H9 (cell line): ENCODE measurements around the gene ADAMTSL3. TPM values are rescaled to one million over a fixed set of nuclear protein-coding genes. Genes with fewer than 3 reads are reported as not detected.

ENCODE experiments used
- DNase-seq: peaks from one replicate; pipeline ENCODE4 v3.0.0-alpha.2; 2017
- H2AFZ ChIP-seq: one replicate; pipeline ENCODE4 v1.6.1; 2013; ENCODE audit warnings: mild to moderate bottlenecking, low read length, control low read depth, moderate library complexity
- H2AK5ac ChIP-seq: 2 replicates; pipeline ENCODE4 v1.6.1; 2013; ENCODE audit warnings: low read length, control low read depth, mixed read lengths; ENCODE audit not compliant: insufficient read length
- H2BK120ac ChIP-seq: one replicate; pipeline ENCODE4 v1.6.1; 2013; ENCODE audit warnings: low read depth, mild to moderate bottlenecking, low read length, control low read depth, inconsistent platforms; ENCODE audit not compliant: poor library complexity, severe bottlenecking
- H2BK12ac ChIP-seq: 2 replicates; pipeline ENCODE4 v1.6.1; 2013; ENCODE audit warnings: low read length, control low read depth, mixed read lengths, low read depth; ENCODE audit not compliant: insufficient read length
- H2BK15ac ChIP-seq: 2 replicates; pipeline ENCODE4 v1.6.1; 2013; ENCODE audit warnings: low read depth, low read length, control low read depth
- H2BK20ac ChIP-seq: one replicate; pipeline ENCODE4 v1.6.1; 2013; ENCODE audit warnings: low read depth, mild to moderate bottlenecking, low read length, control low read depth, inconsistent platforms; ENCODE audit not compliant: poor library complexity, severe bottlenecking
- H2BK5ac ChIP-seq: 2 replicates; pipeline ENCODE4 v1.6.1; 2013; ENCODE audit warnings: low read length, control low read depth, mixed read lengths; ENCODE audit not compliant: insufficient read length
- H3K14ac ChIP-seq: 2 replicates; pipeline ENCODE4 v1.6.1; 2013; ENCODE audit warnings: low read length, control low read depth; ENCODE audit not compliant: insufficient read depth
- H3K18ac ChIP-seq: 2 replicates; pipeline ENCODE4 v1.6.1; 2013; ENCODE audit warnings: low read depth, mild to moderate bottlenecking, mixed read lengths, low read length, control low read depth; ENCODE audit not compliant: insufficient read length
- H3K23ac ChIP-seq: 2 replicates; pipeline ENCODE4 v1.6.1; 2013; ENCODE audit warnings: low read length, control low read depth, mixed read lengths, low read depth; ENCODE audit not compliant: insufficient read length
- H3K23me2 ChIP-seq: 2 replicates; pipeline ENCODE4 v1.6.1; 2013; ENCODE audit warnings: low read depth, mild to moderate bottlenecking, mixed read lengths, low read length, control low read depth; ENCODE audit not compliant: insufficient read length, poor library complexity, severe bottlenecking
- H3K27ac ChIP-seq: 2 replicates; pipeline ENCODE4 v1.5.1; 2013; ENCODE audit warnings: low read length, control low read depth, mixed read lengths, low read depth; ENCODE audit not compliant: insufficient read length
- H3K27me3 ChIP-seq: 2 replicates; pipeline ENCODE4 v1.6.1; 2013; ENCODE audit warnings: low read length, control low read depth, inconsistent platforms; ENCODE audit not compliant: insufficient read depth
- H3K4ac ChIP-seq: 2 replicates; pipeline ENCODE4 v1.6.1; 2013; ENCODE audit warnings: low read depth, mild to moderate bottlenecking, control low read depth, inconsistent platforms, low read length, moderate library complexity
- H3K4me1 ChIP-seq: 2 replicates; pipeline ENCODE4 v1.6.1; 2013; ENCODE audit warnings: low read length, control low read depth, inconsistent platforms; ENCODE audit not compliant: insufficient read depth
- H3K4me2 ChIP-seq: 2 replicates; pipeline ENCODE4 v1.6.1; 2013; ENCODE audit warnings: low read length, control low read depth, mixed read lengths; ENCODE audit not compliant: insufficient read length, insufficient read depth
- H3K56ac ChIP-seq: 2 replicates; pipeline ENCODE4 v1.6.1; 2013; ENCODE audit warnings: low read depth, mild to moderate bottlenecking, mixed read lengths, low read length, control low read depth; ENCODE audit not compliant: insufficient read length
- H3K79me1 ChIP-seq: 2 replicates; pipeline ENCODE4 v1.6.1; 2013; ENCODE audit warnings: low read depth, mild to moderate bottlenecking, moderate library complexity, low read length, control low read depth, inconsistent platforms; ENCODE audit not compliant: insufficient read depth, poor library complexity, severe bottlenecking
- H3K79me2 ChIP-seq: 2 replicates; pipeline ENCODE4 v1.6.1; 2013; ENCODE audit warnings: low read length, control low read depth, inconsistent platforms; ENCODE audit not compliant: insufficient read depth
- H3K9ac ChIP-seq: 2 replicates; pipeline ENCODE4 v1.6.1; 2013; ENCODE audit warnings: low read length, control low read depth, mixed read lengths; ENCODE audit not compliant: insufficient read length; ENCODE audit errors: extremely low read depth
- H3K9me3 ChIP-seq: one replicate; pipeline ENCODE4 v1.6.1; 2013; ENCODE audit warnings: low read depth, low read length, inconsistent platforms; ENCODE audit not compliant: control insufficient read depth
- H3T11ph ChIP-seq: one replicate; pipeline ENCODE4 v1.6.1; 2013; ENCODE audit warnings: mild to moderate bottlenecking, low read length, control low read depth, inconsistent platforms
- H4K20me1 ChIP-seq: one replicate; pipeline ENCODE4 v1.6.1; 2013; ENCODE audit not compliant: control insufficient read depth, insufficient read length, insufficient read depth
- H4K5ac ChIP-seq: 2 replicates; pipeline ENCODE4 v1.6.1; 2013; ENCODE audit warnings: low read depth, mild to moderate bottlenecking, mixed read lengths, low read length, control low read depth; ENCODE audit not compliant: insufficient read length
- H4K8ac ChIP-seq: replicated peaks from 2 replicates; pipeline ENCODE4 v1.6.1; 2013; ENCODE audit warnings: low read length, control low read depth, mixed read lengths, low read depth; ENCODE audit not compliant: insufficient read length
- H4K91ac ChIP-seq: 2 replicates; pipeline ENCODE4 v1.6.1; 2013; ENCODE audit warnings: low read depth, mild to moderate bottlenecking, moderate library complexity, mixed read lengths, low read length, control low read depth; ENCODE audit not compliant: insufficient read length
- H3K27ac Mint-ChIP-seq, 3 experiments: 2 replicates in 2 of 3; 3 replicates in 1 of 3; pipeline ENCODE4 v1.8.0; 2020 to 2021; ENCODE audit warnings: mixed read lengths in 3 of 3, mild to moderate bottlenecking in 1 of 3, moderate library complexity in 1 of 3
- H3K27me3 Mint-ChIP-seq: 2 replicates; pipeline ENCODE4 v1.8.0; 2021; ENCODE audit warnings: low read depth, mild to moderate bottlenecking, moderate library complexity, mixed read lengths
- H3K36me3 Mint-ChIP-seq, 3 experiments: 2 replicates in 2 of 3; 3 replicates in 1 of 3; pipeline ENCODE4 v1.8.0; 2020 to 2021; ENCODE audit warnings: low read depth in 3 of 3, mixed read lengths in 3 of 3; ENCODE audit not compliant: insufficient read depth in 1 of 3
- H3K4me1 Mint-ChIP-seq, 2 experiments: 2 replicates each; pipeline ENCODE4 v1.8.0; 2020; ENCODE audit warnings: mixed read lengths in 2 of 2
- H3K4me3 Mint-ChIP-seq, 2 experiments: 2 replicates in 1 of 2; 3 replicates in 1 of 2; pipeline ENCODE4 v1.8.0; 2020 to 2021; ENCODE audit warnings: mild to moderate bottlenecking in 2 of 2, mixed read lengths in 2 of 2, moderate library complexity in 1 of 2
- H3K9me3 Mint-ChIP-seq, 2 experiments: 2 replicates in 1 of 2; 3 replicates in 1 of 2; pipeline ENCODE4 v1.8.0; 2020; ENCODE audit warnings: mild to moderate bottlenecking in 2 of 2, mixed read lengths in 2 of 2, moderate library complexity in 1 of 2
- CTCF ChIP-seq: fragments of 200-600 bp; sonication (generic); conservative IDR thresholded peaks from 3 replicates; pipeline ENCODE4 v1.8.0; 2021; ENCODE audit warnings: antibody characterized with exemption, mild to moderate bottlenecking
- WGBS: extraction: QIAGEN DNeasy Blood & Tissue Kit; methylation state at CpG from one replicate; pipeline ENCODE4 v1.1.7; 2013; ENCODE audit warnings: missing lambda C conversion rate, low lambda C conversion rate, mixed read lengths; ENCODE audit not compliant: insufficient read length; ENCODE audit errors: extremely low coverage; 5-methylcytosine and 5-hydroxymethylcytosine counted together
- total RNA-seq: library from RNA; stranded (reverse); gene quantifications from 2 replicates; pipeline ENCODE4 v1.2.1, GENCODE V29; 2021

The ADAMTSL3 gene
- total RNA-seq, 1 experiment from 2014 or later, result 0.39 TPM

GRCh38 chr15:83998486-83998885 is 344.6 kb downstream of the ADAMTSL3 start:
- Mint-ChIP-seq H3K27me3 (no peaks in the 10 kb centered on the region), H3K4me1 (no peaks in the 10 kb centered on the region), H3K27ac (no peak overlapping the region), H3K36me3 (no peaks in the 10 kb centered on the region), H3K4me3 (no peak overlapping the region), H3K9me3 (no peaks in the 10 kb centered on the region)
- Histone ChIP-seq H3K23ac (no peak overlapping the region), H4K20me1 (no peaks in the 10 kb centered on the region), H2BK5ac (no peak overlapping the region), H2AK5ac (no peak overlapping the region), H3K27me3 (no peaks in the 10 kb centered on the region), H3K27ac (no peak overlapping the region), H4K8ac (no peak overlapping the region), H3T11ph (no peak overlapping the region), H3K4me1 (no peaks in the 10 kb centered on the region), H3K23me2 (no peaks in the 10 kb centered on the region), H2BK120ac (no peak overlapping the region), H3K14ac (no peak overlapping the region), H3K79me1 (no peaks in the 10 kb centered on the region), H2BK15ac (no peak overlapping the region), H3K56ac (no peak overlapping the region), H3K18ac (no peak overlapping the region), H3K4me2 (no peak overlapping the region), H4K5ac (no peak overlapping the region), H3K9me3 (no peaks in the 10 kb centered on the region), H3K79me2 (no peaks in the 10 kb centered on the region), H4K91ac (no peak overlapping the region), H3K9ac (no peak overlapping the region), H3K4ac (no peak overlapping the region), H2BK20ac (no peak overlapping the region), H2AFZ (no peak overlapping the region), H2BK12ac (no peak overlapping the region)
- WGBS, result no CpG with 5 or more reads among the region's 2 CpGs
- DNase-seq, result no peak
- TF ChIP-seq CTCF, result no peak
